RWPE1 (cell line): ENCODE results near the gene ANO7.

Experiments
- CTCF ChIA-PET: fragments of 350-600 bp; sonication (Branson Sonifier 250); formaldehyde crosslinking; extraction: SDS; loops from one replicate; lab custom pipeline; 2021; lab: Yijun Ruan, JAX
- POLR2A ChIA-PET: fragments of 400-600 bp; formaldehyde crosslinking; extraction: SDS; loops from one replicate; lab custom pipeline; 2020; ENCODE audit warnings: antibody characterized with exemption; ENCODE audit not compliant: low non-redundant PET; lab: Yijun Ruan, JAX
- DNase-seq: peaks from one replicate; pipeline ENCODE4 v3.0.0; 2012; ENCODE audit warnings: low spot score
- H3K27ac ChIP-seq: fragments of 450-650 bp; 2 replicates; pipeline ENCODE4 v1.5.1; 2017
- CTCF ChIP-seq: fragments of 450-650 bp; conservative IDR thresholded peaks from 2 replicates; pipeline ENCODE4 v1.5.1; 2017; ENCODE audit warnings: low read depth, mild to moderate bottlenecking

Gene ANO7

GRCh38 chr2:241146286-241146685 lies 42.2 kb upstream of the ANO7 start:
- CTCF ChIA-PET = interaction anchor here (0.6 to 0.9 kb wide), 2 partner anchors 10 to 228 kb away, joined by 3 read pairs; no protein-coding TSS in a partner anchor
- TF ChIP-seq CTCF = no peak
- no peak for DNase-seq
- POLR2A ChIA-PET = no interaction called here
- no peak overlapping the region for H3K27ac ChIP-seq

GRCh38 chr2:241147336-241147735 lies 41.1 kb upstream of the ANO7 start:
- POLR2A ChIA-PET = no interaction called here
- no peak for DNase-seq
- no peak overlapping the region for H3K27ac ChIP-seq
- TF ChIP-seq CTCF = no peak
- CTCF ChIA-PET = no interaction called here

GRCh38 chr2:241148239-241148638 lies 40.2 kb upstream of the ANO7 start:
- CTCF ChIA-PET = no interaction called here
- POLR2A ChIA-PET = no interaction called here
- H3K27ac ChIP-seq = no peak overlapping the region
- no peak for DNase-seq
- TF ChIP-seq CTCF = no peak

GRCh38 chr2:241148891-241149674 lies 39.4 kb upstream of the ANO7 start, which contains the start of gene PASK:
Gene PASK (minus strand): TSS chr2:241149472. CDS start chr2:241143032, 6,440 bp downstream.
- no peak for TF ChIP-seq CTCF
- DNase-seq = peak; percentile 95
- ChIA-PET POLR2A (no interaction called here), CTCF (interaction anchor here (0.5 to 0.8 kb wide), 2 partner anchors 48 to 298 kb away, joined by 3 read pairs; no protein-coding TSS in a partner anchor)
- H3K27ac ChIP-seq = peak within 1 kb of the TSS; percentile 76

- peak overlapping the region; percentile 76 for H3K27ac ChIP-seq
- DNase-seq = no peak
- CTCF ChIA-PET = interaction anchor here (0.8 kb wide), 1 partner anchor 299 kb away, joined by 3 read pairs; no protein-coding TSS in a partner anchor
- POLR2A ChIA-PET = no interaction called here
- no peak for TF ChIP-seq CTCF
Observed at GRCh38 chr2:241149675-241149924, 38.9 kb upstream of the ANO7 start.

GRCh38 chr2:241149925-241150659 lies 38.4 kb upstream of the ANO7 start, which contains the start of gene PPP1R7:
Gene PPP1R7 (plus strand): TSS chr2:241150467. CDS start chr2:241150496, 29 bp downstream.
- ChIA-PET CTCF (interaction anchor here (0.6 to 0.8 kb wide), 2 partner anchors 299 to 1600 kb away, joined by 3 read pairs; no protein-coding TSS in a partner anchor), POLR2A (no interaction called here)

More at GRCh38 chr2:241149925-241150659, 38.4 kb upstream of the ANO7 start, which contains the start of gene PPP1R7:
- H3K27ac ChIP-seq = peak within 1 kb of the TSS; percentile 76
- peak; percentile 98 for DNase-seq
- TF ChIP-seq CTCF = no peak
